ENCODE results near the gene SV2C.
A peak's percentile ranks its signal among the peaks of the same experiment; 100 is the strongest.
"Not testable (repeated sequence)": the region's sequence is repeated elsewhere in the genome, so short reads cannot be mapped to it uniquely, and the experiment has no call there.

Gene SV2C

DNA sequence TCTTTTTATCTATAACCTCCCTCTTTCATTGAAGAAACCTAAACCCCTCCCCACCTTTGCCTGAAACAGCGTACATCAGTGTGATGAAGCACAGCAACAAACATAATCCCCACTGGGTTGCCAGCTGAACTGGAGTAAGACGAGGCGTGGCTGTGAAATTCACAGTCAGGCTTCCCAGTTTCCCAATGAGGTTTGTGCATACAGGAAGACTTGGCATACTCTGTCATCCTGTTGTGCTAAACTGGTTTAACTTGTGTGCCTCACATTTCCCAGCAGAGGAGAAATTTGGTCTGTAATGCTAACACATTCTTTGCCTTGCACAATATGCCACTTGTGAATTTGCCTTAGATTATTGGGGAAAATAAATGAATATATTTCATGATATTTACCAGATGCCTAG, 121.5 kb downstream of the SV2C start:
- DNase-seq (ENCODE audit: low read depth), result no peak

DNA sequence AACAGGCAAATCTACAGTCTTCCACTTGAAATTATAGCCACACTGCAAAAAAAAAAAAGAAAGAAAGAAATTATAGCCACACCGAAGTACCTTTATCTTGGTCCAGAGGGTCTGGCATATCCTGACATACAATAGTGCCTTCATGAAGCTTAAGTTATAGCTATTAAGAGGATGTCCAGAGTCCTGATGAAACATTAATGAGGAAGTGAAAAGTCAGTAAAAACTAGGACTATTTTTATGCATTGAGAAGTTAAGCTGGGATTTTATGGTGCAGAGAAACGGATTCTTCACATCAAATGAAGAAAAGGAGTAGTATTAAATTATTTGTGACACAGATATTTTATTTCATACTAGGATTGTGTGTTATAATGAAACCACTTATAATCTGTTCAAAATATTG, 123.9 kb downstream of the SV2C start:
- no peak for DNase-seq (ENCODE audit: low read depth)

DNA sequence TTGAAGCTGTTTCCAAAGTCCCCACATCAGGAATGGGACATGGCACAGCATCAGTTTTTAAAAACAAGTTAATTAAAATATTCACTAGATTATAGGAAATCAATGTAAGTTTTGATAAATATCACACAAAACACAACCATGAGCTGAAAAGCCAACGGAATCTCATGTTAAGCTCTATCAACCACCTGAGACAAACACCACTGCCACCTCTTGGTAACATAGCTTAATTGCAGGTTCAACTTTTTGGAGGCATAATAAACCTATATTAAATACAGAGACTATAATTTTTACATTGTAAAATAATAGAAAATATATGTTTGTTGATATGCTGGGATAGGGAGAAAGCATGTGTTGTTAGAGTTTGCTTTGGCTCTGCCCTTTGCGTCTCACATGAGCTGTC, 126.1 kb downstream of the SV2C start:
- no peak for DNase-seq (ENCODE audit: low read depth)

DNA sequence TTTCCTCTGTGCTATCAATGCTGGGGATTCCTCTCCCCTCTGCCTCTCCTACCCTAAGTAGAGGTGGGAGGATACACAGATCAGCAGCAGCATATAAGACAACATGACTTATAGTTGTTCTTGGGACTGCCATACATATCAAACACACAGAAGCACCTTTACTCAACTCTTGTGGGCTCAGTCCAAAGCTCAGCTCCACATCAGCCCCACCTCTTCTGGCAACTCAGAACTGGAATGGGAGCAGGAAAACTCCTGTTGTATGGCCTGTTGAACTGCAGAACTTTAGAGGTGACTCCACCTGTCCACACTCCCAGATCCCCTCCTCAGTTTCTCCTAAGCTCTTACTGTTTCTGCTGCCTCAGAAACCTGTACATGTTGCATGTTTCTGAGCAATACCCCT, 127.8 kb downstream of the SV2C start:
- no peak for DNase-seq (ENCODE audit: low read depth)

- no peak for DNase-seq (ENCODE audit: low read depth)
Measured at GRCh38 chr5:76213858-76214257, 130.7 kb downstream of the SV2C start.

- no peak for DNase-seq (ENCODE audit: low read depth)
Measured at GRCh38 chr5:76216748-76217147, 133.6 kb downstream of the SV2C start.

- no peak for DNase-seq (ENCODE audit: low read depth)
Measured at GRCh38 chr5:76219636-76220035, 136.5 kb downstream of the SV2C start.

- no peak for DNase-seq (ENCODE audit: low read depth)
Measured at GRCh38 chr5:76221311-76221710, 138.1 kb downstream of the SV2C start.

DNA sequence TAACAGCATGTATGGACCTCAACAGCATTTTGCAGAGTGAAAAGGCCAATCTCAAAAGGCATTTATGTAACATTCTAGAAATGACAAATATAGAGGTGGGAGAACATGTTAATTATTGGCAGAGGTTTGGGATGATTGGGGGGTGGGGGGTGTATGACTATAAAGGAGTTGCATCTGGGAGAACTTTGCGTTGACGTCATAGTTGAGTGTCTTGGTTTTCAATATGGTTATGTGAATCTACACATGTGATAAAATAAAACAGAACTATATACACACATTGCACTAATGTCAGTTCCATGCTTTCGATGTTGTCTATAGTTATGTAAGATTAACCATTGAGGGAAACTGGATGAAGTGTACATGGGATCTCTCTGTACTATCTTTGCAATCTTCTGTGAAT, 139.1 kb downstream of the SV2C start:
- no peak for DNase-seq (ENCODE audit: low read depth)

- no peak for DNase-seq (ENCODE audit: low read depth)
Measured at GRCh38 chr5:76223696-76224095, 140.5 kb downstream of the SV2C start.

DNA sequence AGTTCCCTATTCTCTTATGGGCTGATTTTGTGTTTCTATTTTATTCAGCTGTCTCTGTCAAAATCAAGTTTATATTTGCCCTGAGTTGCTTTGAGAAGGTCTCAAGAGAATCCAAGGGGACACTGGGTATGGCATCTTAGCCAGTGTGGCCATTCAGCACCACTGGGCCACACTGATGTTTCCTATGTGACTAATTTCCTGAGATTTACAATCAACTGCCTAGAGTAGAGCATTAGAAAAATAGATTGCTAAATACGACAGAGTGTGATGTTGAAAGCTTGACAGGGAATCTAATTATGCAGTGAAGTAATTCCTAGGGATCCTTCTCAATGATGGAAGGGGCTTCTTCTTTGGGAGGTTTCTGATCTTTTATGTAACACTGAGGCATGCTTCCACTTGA, 141.7 kb downstream of the SV2C start:
- DNase-seq (ENCODE audit: low read depth), result no peak

- no peak for DNase-seq (ENCODE audit: low read depth)
Measured at GRCh38 chr5:76225336-76225735, 142.2 kb downstream of the SV2C start.

DNA sequence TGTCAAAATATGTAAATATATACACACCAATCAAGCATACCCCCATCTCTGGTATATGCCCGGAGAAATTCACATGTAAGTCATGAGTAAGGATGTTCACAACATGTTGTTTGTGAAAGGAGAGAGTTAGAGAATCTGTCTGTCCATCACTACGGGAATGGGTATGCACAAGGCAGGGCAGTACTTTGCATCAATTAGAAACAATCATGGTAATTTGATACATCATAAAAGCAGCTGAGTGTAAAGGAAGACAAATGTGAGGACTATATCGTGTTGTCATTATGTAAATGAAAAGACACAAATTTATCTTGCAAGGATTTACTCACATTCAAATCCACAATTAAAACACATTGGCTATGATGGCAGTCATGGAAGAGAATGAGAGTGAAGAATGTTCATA, 146.7 kb downstream of the SV2C start:
- no peak for DNase-seq (ENCODE audit: low read depth)

GRCh38 chr5:76230711-76231285, 147.6 kb downstream of the SV2C start:
- DNase-seq (ENCODE audit: low read depth), result no peak

GRCh38 chr5:76234665-76235064, 151.5 kb downstream of the SV2C start:
- DNase-seq (ENCODE audit: low read depth), result no peak

DNA sequence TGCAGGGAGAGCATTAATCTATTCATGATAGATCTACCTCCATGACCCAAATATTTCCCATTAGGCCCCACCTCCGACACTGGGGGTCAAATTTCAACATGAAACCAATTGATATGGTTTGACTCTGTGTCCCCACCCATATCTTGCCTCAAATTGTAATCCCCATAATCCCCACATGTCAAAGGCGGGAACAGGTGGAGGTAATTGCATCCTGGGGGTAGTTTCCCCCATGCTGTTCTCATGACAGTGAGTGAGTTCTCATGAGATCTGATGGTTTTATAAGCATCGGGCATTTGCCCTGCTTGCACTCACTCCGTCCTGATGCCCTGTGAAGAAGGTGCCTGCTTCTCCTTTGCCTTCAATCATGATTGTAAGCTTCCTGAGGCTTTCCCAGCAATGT, 153.5 kb downstream of the SV2C start:
- DNase-seq (ENCODE audit: low read depth), result no peak

- DNase-seq (ENCODE audit: low read depth), result no peak
Measured at GRCh38 chr5:76240336-76240735, 157.2 kb downstream of the SV2C start.

GRCh38 chr5:76242155-76242554, 159.0 kb downstream of the SV2C start:
- DNase-seq (ENCODE audit: low read depth), result not testable (repeated sequence)

DNA sequence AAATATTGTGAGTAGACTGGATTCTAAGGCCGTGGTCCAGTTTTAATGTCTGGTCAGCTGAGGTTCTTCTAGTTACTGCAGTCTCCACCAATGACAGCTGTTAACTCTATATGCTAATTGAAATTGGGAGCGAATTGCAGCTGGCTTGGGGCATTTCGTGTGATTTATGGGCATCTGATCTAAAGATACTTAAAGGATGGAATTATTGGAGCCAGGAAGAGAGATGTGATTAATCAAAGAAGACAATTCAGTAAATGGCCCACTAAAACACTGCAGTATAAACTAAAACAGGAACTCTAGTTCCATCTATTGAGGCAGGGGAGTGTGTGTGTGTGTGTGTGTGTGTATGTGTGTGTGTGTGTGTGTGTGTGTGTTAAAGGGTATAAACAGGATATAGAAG, 162.4 kb downstream of the SV2C start:
- DNase-seq (ENCODE audit: low read depth), result no peak

GRCh38 chr5:76249621-76250020, 166.4 kb downstream of the SV2C start:
- DNase-seq (ENCODE audit: low read depth), result no peak

DNA sequence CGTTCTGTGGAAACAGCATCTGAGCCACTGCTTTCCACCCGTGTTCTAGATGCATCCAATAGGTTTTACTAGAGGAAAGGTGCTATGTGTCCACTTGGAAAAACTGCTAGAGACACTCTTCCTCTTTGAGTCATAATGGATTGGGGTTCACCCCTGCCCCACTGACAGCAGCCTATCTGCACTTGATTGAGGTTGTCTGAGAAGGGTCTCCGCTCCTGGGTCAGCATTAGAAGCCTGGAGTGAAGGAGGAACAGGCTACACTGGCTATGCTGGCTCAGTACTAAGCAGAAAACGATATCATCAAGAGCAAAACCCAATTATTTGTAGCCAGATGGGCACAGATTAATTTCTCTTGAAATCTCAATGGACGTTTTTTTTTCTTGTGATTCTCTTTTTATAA, 167.3 kb downstream of the SV2C start:
- no peak for DNase-seq (ENCODE audit: low read depth)

- DNase-seq (ENCODE audit: low read depth), result no peak
Measured at GRCh38 chr5:76251656-76252055, 168.5 kb downstream of the SV2C start.

DNA sequence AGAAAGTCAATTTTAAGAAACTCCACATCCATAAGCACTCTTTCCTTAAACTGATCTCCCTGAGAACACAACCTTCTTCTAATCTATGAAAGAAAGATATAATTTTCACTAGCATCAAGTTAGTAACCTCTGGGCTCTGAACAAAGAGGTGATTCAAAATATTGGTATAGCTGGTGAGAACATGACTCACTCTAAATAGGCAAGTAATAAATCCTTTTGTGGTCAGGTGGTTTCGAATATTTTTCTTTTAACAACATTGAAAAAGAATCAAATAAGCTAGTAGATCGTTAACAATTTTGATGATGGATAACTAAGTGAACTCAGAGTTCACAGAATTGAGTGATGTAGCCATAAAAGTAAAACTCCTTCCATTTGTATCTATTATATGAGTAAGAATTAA, 169.3 kb downstream of the SV2C start:
- no peak for DNase-seq (ENCODE audit: low read depth)

- DNase-seq (ENCODE audit: low read depth), result peak; percentile 20
Measured at GRCh38 chr5:76256116-76256889, 173.1 kb downstream of the SV2C start.
